ENCODE measurements around the gene ERBB4.

The ERBB4 gene

DNA sequence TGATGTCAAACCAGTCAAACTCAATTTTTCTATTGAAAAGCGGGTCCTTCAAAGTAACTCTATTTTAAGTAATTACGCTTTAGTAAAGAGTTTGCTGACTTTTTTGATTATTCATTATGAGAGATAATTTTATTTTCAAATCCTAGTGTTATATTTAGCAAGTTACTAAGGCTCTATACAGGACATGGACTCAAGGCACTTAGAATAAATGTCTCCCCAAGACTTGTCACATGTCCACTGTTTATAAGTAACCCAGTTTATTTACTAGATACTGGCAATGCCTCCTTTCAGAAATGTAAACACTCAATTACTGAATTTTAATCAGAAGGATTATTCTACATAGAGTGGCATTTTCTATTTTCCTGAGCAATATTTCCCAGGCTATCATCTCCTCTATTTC lies 638.1 kb downstream of the ERBB4 start:
- TF ChIP-seq, protein P1, sequence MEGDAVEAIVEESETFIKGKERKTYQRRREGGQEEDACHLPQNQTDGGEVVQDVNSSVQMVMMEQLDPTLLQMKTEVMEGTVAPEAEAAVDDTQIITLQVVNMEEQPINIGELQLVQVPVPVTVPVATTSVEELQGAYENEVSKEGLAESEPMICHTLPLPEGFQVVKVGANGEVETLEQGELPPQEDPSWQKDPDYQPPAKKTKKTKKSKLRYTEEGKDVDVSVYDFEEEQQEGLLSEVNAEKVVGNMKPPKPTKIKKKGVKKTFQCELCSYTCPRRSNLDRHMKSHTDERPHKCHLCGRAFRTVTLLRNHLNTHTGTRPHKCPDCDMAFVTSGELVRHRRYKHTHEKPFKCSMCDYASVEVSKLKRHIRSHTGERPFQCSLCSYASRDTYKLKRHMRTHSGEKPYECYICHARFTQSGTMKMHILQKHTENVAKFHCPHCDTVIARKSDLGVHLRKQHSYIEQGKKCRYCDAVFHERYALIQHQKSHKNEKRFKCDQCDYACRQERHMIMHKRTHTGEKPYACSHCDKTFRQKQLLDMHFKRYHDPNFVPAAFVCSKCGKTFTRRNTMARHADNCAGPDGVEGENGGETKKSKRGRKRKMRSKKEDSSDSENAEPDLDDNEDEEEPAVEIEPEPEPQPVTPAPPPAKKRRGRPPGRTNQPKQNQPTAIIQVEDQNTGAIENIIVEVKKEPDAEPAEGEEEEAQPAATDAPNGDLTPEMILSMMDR (conservative IDR thresholded peaks at IDR 0.05; ENCODE audit: low read depth, low read length): no peak
- no peak overlapping the region for H3K4me3 ChIP-seq (ENCODE audit: low read depth, low read length)
- DNase-seq (ENCODE audit: low read depth): no peak

DNA sequence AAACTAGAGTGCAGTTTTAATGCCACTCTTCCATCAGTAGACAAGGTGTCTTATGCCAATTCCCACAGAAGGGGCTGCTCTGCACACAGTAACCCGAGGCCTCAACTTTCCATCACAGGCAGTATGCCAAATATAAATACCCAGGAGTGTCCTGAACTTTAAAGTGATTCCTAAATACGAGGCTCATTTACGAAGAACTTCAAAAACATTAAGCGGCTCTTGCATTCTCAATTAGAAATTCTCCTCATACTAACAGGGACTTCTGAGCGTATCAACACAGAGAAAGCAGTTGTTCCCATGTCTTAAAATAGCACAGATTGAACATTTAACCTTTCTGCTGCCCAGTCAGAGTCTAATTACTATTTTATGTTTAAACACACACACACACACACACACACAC lies 638.6 kb downstream of the ERBB4 start:
- peak; percentile 11 for DNase-seq (ENCODE audit: low read depth)
- no peak overlapping the region for H3K4me3 ChIP-seq (ENCODE audit: low read depth, low read length)
- TF ChIP-seq, protein P1 (conservative IDR thresholded peaks at IDR 0.05; ENCODE audit: low read depth, low read length): no peak

DNA sequence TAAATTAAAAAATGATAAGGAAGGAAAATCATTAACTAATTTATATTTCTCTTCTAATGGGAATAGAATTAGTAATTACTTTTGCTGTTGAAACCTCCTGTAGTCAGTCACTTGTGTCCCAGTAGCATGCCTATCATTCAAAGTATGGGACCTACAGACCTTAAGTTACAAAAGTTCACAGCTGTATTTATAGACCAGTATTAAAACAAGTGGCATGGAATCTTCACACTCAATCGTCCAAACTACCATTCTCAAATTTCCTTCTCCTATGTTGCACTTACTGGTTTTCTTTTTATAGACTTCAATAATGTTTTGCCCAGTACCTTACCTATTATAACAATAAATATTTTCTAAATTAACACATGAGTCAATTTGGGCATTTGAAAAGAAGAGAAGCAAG lies 639.9 kb downstream of the ERBB4 start:
- no peak for DNase-seq (ENCODE audit: low read depth)
- no peak overlapping the region for H3K4me3 ChIP-seq (ENCODE audit: low read depth, low read length)
- TF ChIP-seq, protein P1 (conservative IDR thresholded peaks at IDR 0.05; ENCODE audit: low read depth, low read length): no peak

DNA sequence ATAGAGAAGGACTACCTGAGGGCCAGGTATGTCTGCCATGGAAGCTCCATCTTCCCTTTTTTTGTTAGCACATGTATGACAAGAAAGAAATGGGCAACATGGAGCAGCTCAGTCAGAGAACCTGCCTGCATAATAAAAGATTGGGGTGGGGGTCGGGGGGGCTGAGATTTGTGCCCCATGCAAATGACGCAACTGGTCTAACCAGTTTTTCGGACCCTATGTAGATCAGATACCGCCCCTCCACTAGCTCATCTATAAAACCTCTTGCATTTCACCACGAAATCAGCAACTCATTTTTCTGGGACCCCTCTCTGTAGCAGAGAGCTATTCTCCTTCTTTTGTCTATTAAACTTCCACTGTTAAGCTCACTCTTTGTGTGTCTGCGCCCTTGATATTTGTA lies 657.2 kb downstream of the ERBB4 start:
- DNase-seq (ENCODE audit: low read depth): no peak
- no peak overlapping the region for H3K4me3 ChIP-seq (ENCODE audit: low read depth, low read length)
- TF ChIP-seq, protein P1 (conservative IDR thresholded peaks at IDR 0.05; ENCODE audit: low read depth, low read length): no peak

DNA sequence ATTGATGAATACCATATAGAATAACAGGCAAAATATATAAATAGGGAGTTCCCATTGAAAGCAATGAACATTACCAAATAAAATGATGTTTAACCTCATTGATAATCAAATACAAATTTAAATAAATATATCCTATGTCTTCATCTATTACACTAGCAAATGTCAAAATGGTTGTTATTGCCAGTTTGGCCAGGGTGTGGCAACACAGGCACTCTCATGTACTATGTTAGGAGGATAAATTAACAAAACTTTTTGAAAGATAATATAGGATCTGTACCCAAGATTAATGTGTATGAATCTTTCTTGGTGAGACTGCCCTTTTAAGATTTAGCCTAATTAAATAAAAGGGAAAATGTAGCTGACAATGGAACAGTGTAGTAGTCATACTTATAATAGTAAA lies 659.3 kb downstream of the ERBB4 start:
- peak; percentile 44 for DNase-seq (ENCODE audit: low read depth)
- TF ChIP-seq, protein P1 (conservative IDR thresholded peaks at IDR 0.05; ENCODE audit: low read depth, low read length): peak; percentile 53
- H3K4me3 ChIP-seq (ENCODE audit: low read depth, low read length): no peak overlapping the region

DNA sequence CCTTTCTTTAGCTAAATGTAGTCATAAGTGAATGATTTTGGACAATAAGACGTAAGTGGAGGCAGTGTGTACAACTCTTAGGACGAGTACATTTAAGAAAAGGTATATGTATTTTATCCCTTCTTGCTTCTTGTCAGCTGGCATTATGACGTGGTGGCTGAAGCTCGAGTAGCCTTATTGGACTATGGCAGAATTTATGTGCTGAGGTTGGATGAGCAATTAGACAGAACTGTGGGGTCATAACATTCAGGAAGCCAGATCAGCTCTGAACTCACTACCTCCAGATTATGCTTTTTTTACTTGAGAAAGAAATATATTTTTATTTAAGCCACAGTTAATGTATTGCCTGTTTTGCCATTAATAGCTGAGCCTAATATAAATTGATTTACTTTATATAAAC lies 661.5 kb downstream of the ERBB4 start:
- DNase-seq (ENCODE audit: low read depth): peak; percentile 32
- H3K4me3 ChIP-seq (ENCODE audit: low read depth, low read length): no peak overlapping the region
- TF ChIP-seq, protein P1 (conservative IDR thresholded peaks at IDR 0.05; ENCODE audit: low read depth, low read length): no peak

DNA sequence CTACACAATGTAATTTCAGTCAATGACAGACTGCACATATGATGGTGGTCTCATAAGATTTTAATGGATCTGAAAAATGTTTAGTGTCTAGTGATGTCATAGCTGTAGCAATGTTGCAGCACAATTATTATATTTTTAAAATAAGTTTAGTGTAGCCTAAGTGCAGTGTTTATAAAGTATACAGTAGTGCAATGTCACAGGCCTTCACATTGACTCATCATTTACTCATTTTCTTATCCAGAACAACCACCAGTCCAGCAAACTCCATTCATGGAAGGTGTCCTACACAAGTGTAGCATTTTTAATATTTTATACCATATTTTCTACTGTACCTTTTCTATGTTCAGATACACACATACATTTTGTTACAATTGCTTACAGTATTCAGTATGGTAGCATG lies 663.1 kb downstream of the ERBB4 start:
- H3K4me3 ChIP-seq (ENCODE audit: low read depth, low read length): no peak overlapping the region
- TF ChIP-seq, protein P1 (conservative IDR thresholded peaks at IDR 0.05; ENCODE audit: low read depth, low read length): no peak

More for the DNA sequence above, 663.1 kb downstream of the ERBB4 start:
- peak; percentile 6 for DNase-seq (ENCODE audit: low read depth)

Data from choroid plexus epithelial cell (primary cell).